OCI-LY1 (cell line): ENCODE data around the gene UTP11.

ENCODE experiments used
- CTCF ChIP-seq: fragments of 200-600 bp; sonication (generic), shearing (Covaris generic); IDR thresholded peaks from 2 replicates; pipeline ENCODE4 v1.5.1; 2017; ENCODE audit warnings: mild to moderate bottlenecking, antibody characterized with exemption, low read length, moderate library complexity, mixed read lengths
- EZH2 ChIP-seq: fragments of 200-600 bp; sonication (generic), shearing (Covaris generic); IDR thresholded peaks from 2 replicates; pipeline ENCODE4 v1.8.0; 2017; ENCODE audit warnings: borderline replicate concordance, mixed run types, mild to moderate bottlenecking, antibody characterized with exemption, low read length, moderate library complexity, mixed read lengths

GRCh38 chr1:38009841-38010180 lies 2.7 kb upstream of the UTP11 start:
- TF ChIP-seq EZH2: no peak
- no peak for TF ChIP-seq CTCF
